Muscle of leg (tissue), 11 donors: ENCODE data around the gene LAG3. TPM values are rescaled to one million over a fixed set of nuclear protein-coding genes. Genes with fewer than 3 reads are reported as not detected.

Experiments used
- DNase-seq: peaks from one replicate; pipeline ENCODE4 v3.0.0; 2013
- H3K27ac ChIP-seq: one replicate; pipeline ENCODE4 v1.5.1; 2013; ENCODE audit warnings: mild to moderate bottlenecking, low read length, control low read depth
- H3K27me3 ChIP-seq: one replicate; pipeline ENCODE4 v1.6.1; 2013; ENCODE audit warnings: low read length; ENCODE audit not compliant: control insufficient read depth, insufficient read depth
- H3K36me3 ChIP-seq: one replicate; pipeline ENCODE4 v1.6.1; 2013; ENCODE audit warnings: low read length; ENCODE audit not compliant: control insufficient read depth, insufficient read depth
- H3K4me1 ChIP-seq: one replicate; pipeline ENCODE4 v1.6.1; 2013; ENCODE audit warnings: low read length; ENCODE audit not compliant: control insufficient read depth, insufficient read depth
- H3K4me3 ChIP-seq: one replicate; pipeline ENCODE4 v1.5.1; 2013; ENCODE audit warnings: low read length, control low read depth
- H3K9me3 ChIP-seq: replicated peaks from 2 replicates; pipeline ENCODE4 v1.6.1; 2013; ENCODE audit warnings: low read depth, low read length; ENCODE audit not compliant: control insufficient read depth
- WGBS: methylation state at CpG from one replicate; pipeline ENCODE4 v1.1.5; 2013; ENCODE audit warnings: missing lambda C conversion rate; ENCODE audit not compliant: insufficient coverage; 5-methylcytosine and 5-hydroxymethylcytosine counted together
- polyA plus RNA-seq, 8 donors: library from polyadenylated mRNA; unstranded; fragments of 120-200 nt; gene quantifications; one replicate each; pipeline versions ENCODE4 v1.2.1 to v1.2.3, GENCODE V29; 2013; ENCODE audit warnings: inconsistent platforms in 1 of 8, low replicate concordance in 1 of 8; ENCODE audit not compliant: insufficient read length in 8 of 8, insufficient read depth in 1 of 8
- total RNA-seq: library from RNA; stranded (reverse); fragments of 120-200 nt; gene quantifications from one replicate; pipeline ENCODE4 v1.2.4, GENCODE V29; 2013

The LAG3 gene
- total and polyA plus RNA-seq, 9 donors = 0.18 to 1.2 (median 0.67) TPM

GRCh38 chr12:6810758-6811157, 38.4 kb downstream of the LAG3 start:
- no peak for DNase-seq
- Histone ChIP-seq H3K4me1 (no peaks in the 10 kb centered on the region), H3K27ac (no peak overlapping the region), H3K27me3 (peaks cover 4% of the 10 kb centered on the region), H3K9me3 (no peaks in the 10 kb centered on the region), H3K36me3 (no peaks in the 10 kb centered on the region), H3K4me3 (no peak overlapping the region)
- WGBS = 63% methylated on average over 1 of the region's 1 CpG

- Histone ChIP-seq H3K9me3 (no peaks in the 10 kb centered on the region), H3K27ac (no peak overlapping the region), H3K27me3 (peaks cover 4% of the 10 kb centered on the region), H3K4me3 (no peak overlapping the region), H3K36me3 (no peaks in the 10 kb centered on the region), H3K4me1 (no peaks in the 10 kb centered on the region)
- no CpG with 5 or more reads among the region's 4 CpGs for WGBS
- no peak for DNase-seq
Measured at GRCh38 chr12:6813363-6813762, 41.0 kb downstream of the LAG3 start.

DNA sequence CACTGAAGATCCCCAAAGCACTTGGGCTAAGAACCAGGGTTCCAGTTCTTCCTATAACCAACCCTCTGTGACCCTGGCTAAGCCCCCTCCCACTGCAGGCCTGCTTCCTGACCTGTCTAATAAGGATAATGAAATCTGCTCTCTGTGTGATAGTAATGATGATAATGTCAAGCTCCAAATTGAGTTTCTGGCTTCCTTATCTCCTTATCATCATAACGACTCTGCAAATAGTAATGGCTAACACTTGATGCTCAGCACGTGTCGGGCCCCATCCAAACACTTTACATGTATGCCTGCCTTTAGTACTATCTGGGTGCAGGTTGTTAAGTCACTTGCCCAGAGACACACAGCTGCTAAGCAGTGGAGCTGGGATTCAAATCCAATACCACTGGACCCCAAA, 44.3 kb downstream of the LAG3 start:
- H3K27ac ChIP-seq = no peak overlapping the region
- peaks cover 23% of the 10 kb centered on the region for H3K4me1 ChIP-seq
- peaks cover 4% of the 10 kb centered on the region for H3K27me3 ChIP-seq
- no CpG with 5 or more reads among the region's 3 CpGs for WGBS
- H3K4me3 ChIP-seq = no peak overlapping the region
- no peaks in the 10 kb centered on the region for H3K36me3 ChIP-seq
- no peak for DNase-seq
- H3K9me3 ChIP-seq = no peaks in the 10 kb centered on the region

DNA sequence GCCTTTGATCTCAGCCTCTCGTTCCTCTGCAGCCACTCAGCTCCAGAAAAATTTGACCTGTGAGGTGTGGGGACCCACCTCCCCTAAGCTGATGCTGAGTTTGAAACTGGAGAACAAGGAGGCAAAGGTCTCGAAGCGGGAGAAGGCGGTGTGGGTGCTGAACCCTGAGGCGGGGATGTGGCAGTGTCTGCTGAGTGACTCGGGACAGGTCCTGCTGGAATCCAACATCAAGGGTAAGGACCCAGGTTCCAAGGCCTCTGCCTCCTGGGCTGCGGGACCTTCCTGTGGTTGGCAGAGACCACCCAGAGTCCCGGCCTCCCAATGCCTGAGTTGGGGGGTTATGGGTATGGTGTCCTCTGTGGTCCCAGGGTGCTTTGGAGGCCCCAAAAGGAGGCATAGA, 44.8 kb downstream of the LAG3 start:
- Histone ChIP-seq H3K4me1 (peaks cover 28% of the 10 kb centered on the region), H3K36me3 (no peaks in the 10 kb centered on the region), H3K27ac (no peak overlapping the region), H3K27me3 (peaks cover 2% of the 10 kb centered on the region), H3K4me3 (no peak overlapping the region), H3K9me3 (no peaks in the 10 kb centered on the region)
- DNase-seq = no peak
- WGBS = 53% methylated on average over 6 of the region's 8 CpGs

- Histone ChIP-seq H3K27ac (no peak overlapping the region), H3K36me3 (no peaks in the 10 kb centered on the region), H3K4me3 (no peak overlapping the region), H3K27me3 (peaks cover 2% of the 10 kb centered on the region), H3K9me3 (no peaks in the 10 kb centered on the region), H3K4me1 (peaks cover 33% of the 10 kb centered on the region)
- WGBS = 78% methylated on average over 19 of the region's 20 CpGs
- no peak for DNase-seq
Measured at GRCh38 chr12:6817662-6818157, 45.4 kb downstream of the LAG3 start.

GRCh38 chr12:6818222-6818621, 45.9 kb downstream of the LAG3 start:
- no peak for DNase-seq
- Histone ChIP-seq H3K27ac (no peak overlapping the region), H3K9me3 (no peaks in the 10 kb centered on the region), H3K4me1 (peaks cover 36% of the 10 kb centered on the region), H3K27me3 (peaks cover 2% of the 10 kb centered on the region), H3K36me3 (no peaks in the 10 kb centered on the region), H3K4me3 (no peak overlapping the region)
- WGBS = 50% methylated on average over 6 of the region's 10 CpGs

DNA sequence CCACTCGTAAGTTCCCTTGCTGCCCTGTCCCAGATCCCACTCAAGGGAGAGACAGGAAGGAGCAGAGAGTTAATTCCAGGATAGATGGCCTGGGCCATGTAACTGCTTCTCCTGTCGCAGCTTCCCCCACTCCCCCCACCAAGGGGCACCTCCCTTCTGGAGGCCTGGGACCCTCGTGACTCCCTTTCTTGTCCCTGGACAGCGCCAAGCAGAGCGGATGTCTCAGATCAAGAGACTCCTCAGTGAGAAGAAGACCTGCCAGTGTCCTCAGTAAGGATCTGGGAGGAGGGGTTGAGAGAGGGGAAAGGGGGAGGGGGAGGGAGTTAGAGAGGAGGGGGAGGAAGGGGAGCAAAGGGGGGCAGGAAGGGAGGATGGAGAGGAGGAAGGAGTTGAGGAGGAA, 46.3 kb downstream of the LAG3 start:
- H3K27ac ChIP-seq = no peak overlapping the region
- no CpG with 5 or more reads among the region's 5 CpGs for WGBS
- peaks cover 4% of the 10 kb centered on the region for H3K27me3 ChIP-seq
- peaks cover 40% of the 10 kb centered on the region for H3K4me1 ChIP-seq
- DNase-seq = no peak
- no peak overlapping the region for H3K4me3 ChIP-seq
- H3K9me3 ChIP-seq = no peaks in the 10 kb centered on the region
- H3K36me3 ChIP-seq = no peaks in the 10 kb centered on the region

DNA sequence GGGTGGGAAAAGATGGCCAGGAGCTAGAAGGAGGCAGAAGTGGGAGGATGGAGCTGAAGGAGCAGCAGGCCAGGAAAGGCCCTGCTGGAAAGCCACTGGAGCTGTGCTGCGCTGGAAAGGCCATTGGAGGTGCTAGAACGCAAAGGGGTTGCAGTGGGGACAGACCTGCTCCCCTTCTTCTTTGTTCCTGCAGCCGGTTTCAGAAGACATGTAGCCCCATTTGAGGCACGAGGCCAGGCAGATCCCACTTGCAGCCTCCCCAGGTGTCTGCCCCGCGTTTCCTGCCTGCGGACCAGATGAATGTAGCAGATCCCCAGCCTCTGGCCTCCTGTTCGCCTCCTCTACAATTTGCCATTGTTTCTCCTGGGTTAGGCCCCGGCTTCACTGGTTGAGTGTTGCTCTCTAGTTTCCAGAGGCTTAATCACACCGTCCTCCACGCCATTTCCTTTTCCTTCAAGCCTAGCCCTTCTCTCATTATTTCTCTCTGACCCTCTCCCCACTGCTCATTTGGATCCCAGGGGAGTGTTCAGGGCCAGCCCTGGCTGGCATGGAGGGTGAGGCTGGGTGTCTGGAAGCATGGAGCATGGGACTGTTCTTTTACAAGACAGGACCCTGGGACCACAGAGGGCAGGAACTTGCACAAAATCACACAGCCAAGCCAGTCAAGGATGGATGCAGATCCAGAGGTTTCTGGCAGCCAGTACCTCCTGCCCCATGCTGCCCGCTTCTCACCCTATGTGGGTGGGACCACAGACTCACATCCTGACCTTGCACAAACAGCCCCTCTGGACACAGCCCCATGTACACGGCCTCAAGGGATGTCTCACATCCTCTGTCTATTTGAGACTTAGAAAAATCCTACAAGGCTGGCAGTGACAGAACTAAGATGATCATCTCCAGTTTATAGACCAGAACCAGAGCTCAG, 47.0 kb downstream of the LAG3 start:
- H3K27me3 ChIP-seq = peaks cover 4% of the 10 kb centered on the region
- no peak overlapping the region for H3K4me3 ChIP-seq
- peak; percentile 16 for DNase-seq
- H3K4me1 ChIP-seq = peaks cover 40% of the 10 kb centered on the region
- WGBS = 45% methylated on average over 12 of the region's 13 CpGs
- H3K9me3 ChIP-seq = no peaks in the 10 kb centered on the region
- peak overlapping the region; percentile 6 for H3K27ac ChIP-seq
- H3K36me3 ChIP-seq = no peaks in the 10 kb centered on the region

- Histone ChIP-seq H3K36me3 (no peaks in the 10 kb centered on the region), H3K27ac (no peak overlapping the region), H3K4me3 (no peak overlapping the region), H3K4me1 (peaks cover 43% of the 10 kb centered on the region), H3K9me3 (no peaks in the 10 kb centered on the region), H3K27me3 (peaks cover 3% of the 10 kb centered on the region)
- WGBS = 71% methylated on average over 4 of the region's 5 CpGs
- no peak for DNase-seq
Measured at GRCh38 chr12:6820166-6820565, 47.8 kb downstream of the LAG3 start.

- Histone ChIP-seq H3K4me1 (peaks cover 56% of the 10 kb centered on the region), H3K27ac (peak within 1 kb of the TSS; percentile 52)
- 0% methylated on average over 12 of the region's 28 CpGs for WGBS
Measured at GRCh38 chr12:6821591-6822425, 49.5 kb downstream of the LAG3 start, which contains the start of gene GPR162. TSS of gene GPR162 (plus strand) at chr12:6821821. CDS start at chr12:6823899, 2,078 bp downstream.

More at GRCh38 chr12:6821591-6822425, 49.5 kb downstream of the LAG3 start, which contains the start of gene GPR162:
- Histone ChIP-seq H3K36me3 (no peaks in the 10 kb centered on the region), H3K9me3 (no peaks in the 10 kb centered on the region), H3K27me3 (peaks cover 4% of the 10 kb centered on the region), H3K4me3 (peak within 1 kb of the TSS; percentile 54)
- DNase-seq = peak; percentile 58
